K562 (cell line): ENCODE measurements around the gene MYCBPAP. TPM values are rescaled to one million over a fixed set of nuclear protein-coding genes. Genes with fewer than 3 reads are reported as not detected.
"Not testable (repeated sequence)": the region's sequence is repeated elsewhere in the genome, so short reads cannot be mapped to it uniquely, and the experiment has no call there.

Experiments
- ATAC-seq: fragments of 200-7000 bp; cut with Tn5 transposase; 3 replicates; pipeline ENCODE4 v1.9.1; 2020; ENCODE audit warnings: moderate library complexity
- BruUV-seq: library from RNA; stranded (reverse); fragments of 400-500 nt; replicated peaks from 2 replicates; lab custom pipeline; 2021; lab: Mats Ljungman, UMichigan
- CTCF ChIA-PET: fragments of 300-600 bp; formaldehyde crosslinking; extraction: SDS; loops from one replicate; lab custom pipeline; 2021; ENCODE audit warnings: low intra/inter-chr PET ratio; lab: Yijun Ruan, JAX
- POLR2A ChIA-PET: fragments of 300-600, 350-650 bp; sonication (Branson Sonifier 250); formaldehyde crosslinking; extraction: SDS; loops from one replicate; lab custom pipeline; 2021; ENCODE audit warnings: antibody characterized with exemption, inconsistent platforms; lab: Yijun Ruan, JAX
- DNase-seq, 4 experiments: peaks; one replicate each; pipeline versions ENCODE4 v3.0.0 to v3.0.0-alpha.2; 2011 to 2018; ENCODE audit warnings: low spot score in 3 of 4, mixed read lengths in 3 of 4; ENCODE audit errors: extremely low read depth in 1 of 4
- FAIRE-seq: peaks from 2 replicates; lab custom pipeline; 2011; peaks lifted over from hg19 to GRCh38; lab: Jason Lieb, UNC
- H2AFZ ChIP-seq: 2 replicates; pipeline ENCODE4 v1.6.0; 2011; ENCODE audit warnings: low read depth, low read length, control low read depth, inconsistent platforms
- H3K27ac ChIP-seq: fragments of 200-600 bp; 3 replicates; pipeline ENCODE4 v1.8.0; 2011; ENCODE audit warnings: low read depth, mild to moderate bottlenecking, control low read depth, inconsistent platforms, low read length, moderate library complexity, mixed read lengths; ENCODE audit errors: extremely low read depth
- H3K27me3 ChIP-seq, 2 experiments: fragments of 300-600 bp in 1 of 2; 2 replicates in 1 of 2; 3 replicates in 1 of 2; pipeline versions ENCODE4 v1.6.0 to v1.8.0; 2011; ENCODE audit warnings: inconsistent platforms in 2 of 2, low read length in 2 of 2, mild to moderate bottlenecking in 1 of 2, mixed read lengths in 1 of 2, moderate library complexity in 1 of 2; ENCODE audit not compliant: control insufficient read depth in 2 of 2, insufficient read depth in 2 of 2
- H3K36me3 ChIP-seq: fragments of 300-600 bp; 3 replicates; pipeline ENCODE4 v1.8.0; 2011; ENCODE audit warnings: mild to moderate bottlenecking, low read length, inconsistent platforms; ENCODE audit not compliant: control insufficient read depth, insufficient read depth
- H3K4me1 ChIP-seq, 2 experiments: fragments of 200-600 bp in 1 of 2; replicated peaks in 1 of 2; 2 replicates in 1 of 2; 3 replicates in 1 of 2; pipeline versions ENCODE4 v1.5.1 to v1.8.0; 2011; ENCODE audit warnings: inconsistent platforms in 2 of 2, low read length in 2 of 2, mild to moderate bottlenecking in 1 of 2, mixed read lengths in 1 of 2, moderate library complexity in 1 of 2; ENCODE audit not compliant: control insufficient read depth in 2 of 2, insufficient read depth in 2 of 2
- H3K4me2 ChIP-seq: 2 replicates; pipeline ENCODE4 v1.6.1; 2011; ENCODE audit warnings: low read length, control low read depth, inconsistent platforms, mixed read lengths; ENCODE audit not compliant: insufficient read depth
- H3K4me3 ChIP-seq: fragments of 200-600 bp; sonication (generic), shearing (Covaris generic); 2 replicates; pipeline ENCODE4 v1.5.1; 2016; ENCODE audit warnings: control low read depth, inconsistent platforms
- H3K79me2 ChIP-seq: fragments of 200-600 bp; 3 replicates; pipeline ENCODE4 v1.8.0; 2011; ENCODE audit warnings: low read length, inconsistent platforms; ENCODE audit not compliant: control insufficient read depth, insufficient read depth
- H3K9ac ChIP-seq, 2 experiments: 2 replicates each; pipeline versions ENCODE4 v1.6.0 to v1.6.1; 2011; ENCODE audit warnings: low read depth in 2 of 2, low read length in 2 of 2, control low read depth in 1 of 2, inconsistent platforms in 1 of 2, mild to moderate bottlenecking in 1 of 2, mixed read lengths in 1 of 2; ENCODE audit not compliant: insufficient read depth in 1 of 2
- H3K9me1 ChIP-seq: one replicate; pipeline ENCODE4 v1.6.0; 2011; ENCODE audit warnings: inconsistent platforms, mild to moderate bottlenecking, low read length, moderate library complexity; ENCODE audit not compliant: control insufficient read depth, insufficient read depth
- H3K9me3 ChIP-seq: replicated peaks from 2 replicates; pipeline ENCODE4 v1.5.1; 2011; ENCODE audit warnings: low read depth, low read length, inconsistent platforms; ENCODE audit not compliant: control insufficient read depth, insufficient read depth
- H4K20me1 ChIP-seq: replicated peaks from 2 replicates; pipeline ENCODE4 v1.6.1; 2011; ENCODE audit warnings: low read length, inconsistent platforms, mixed read lengths; ENCODE audit not compliant: control insufficient read depth, insufficient read depth
- ARID3B ChIP-seq: fragments of 250-450 bp; sonication (Bioruptor Pico); IDR thresholded peaks from 2 replicates; pipeline ENCODE4 v1.4.0; 2020; ENCODE audit warnings: borderline replicate concordance
- BDP1 ChIP-seq: IDR thresholded peaks from 3 replicates; pipeline ENCODE4 v1.6.1; 2011; ENCODE audit not compliant: insufficient read length, insufficient read depth
- PRMT5 ChIP-seq: sonication (generic); formaldehyde crosslinking; IDR thresholded peaks from 2 replicates; pipeline ENCODE4 v1.5.0; 2020; ENCODE audit warnings: missing genetic modification reagents
- ZBTB33 ChIP-seq: sonication (generic); formaldehyde crosslinking; IDR thresholded peaks from 2 replicates; pipeline ENCODE4 v1.8.1; 2023; ENCODE audit warnings: mild to moderate bottlenecking, missing genetic modification reagents
- ZNF311 ChIP-seq: fragments of 250-450 bp; sonication (Bioruptor Pico); IDR thresholded peaks from 2 replicates; pipeline ENCODE4 v1.4.0; 2020; ENCODE audit warnings: mild to moderate bottlenecking, moderate library complexity
- ZNF324 ChIP-seq: fragments of 250-450 bp; sonication (Bioruptor Pico); IDR thresholded peaks from 2 replicates; pipeline ENCODE4 v1.4.0; 2020; ENCODE audit warnings: mild to moderate bottlenecking
- ZNF347 ChIP-seq: fragments of 450-650 bp; formaldehyde crosslinking; IDR thresholded peaks from 2 replicates; pipeline ENCODE4 v1.4.0; 2020; ENCODE audit warnings: low read depth, mild to moderate bottlenecking, moderate library complexity
- ZNF75A ChIP-seq: fragments of 450-650 bp; formaldehyde crosslinking; IDR thresholded peaks from 2 replicates; pipeline ENCODE4 v1.4.0; 2020; ENCODE audit warnings: mild to moderate bottlenecking
- WGBS: fragments of 100-300 bp; shearing (Covaris generic); methylation state at CpG from one replicate; pipeline ENCODE4 v1.1.6; 2016; ENCODE audit warnings: low coverage, mixed read lengths; ENCODE audit not compliant: insufficient coverage; ENCODE audit errors: missing lambda C conversion rate; 5-methylcytosine and 5-hydroxymethylcytosine counted together
- in situ Hi-C: fragments of 300-500 bp; cut with MboI; formaldehyde crosslinking; loops from 4 replicates; pipeline ENCODE4 v1.15.0; 2018; ENCODE audit warnings: inconsistent platforms, mixed read lengths
- intact Hi-C: fragments of 100-400 bp; cut with micrococcal nuclease; formaldehyde crosslinking; loops from 2 replicates; pipeline ENCODE4 v1.14.2; 2022
- polyA plus RNA-seq, 8 experiments: library from polyadenylated mRNA; depleted of rRNA in 4 of 8; stranded (reverse) in 5 of 8; unstranded in 3 of 8; fragments of >200 nt; fragmentation: Nextera tagmentation in 2 of 8; fragmentation: Illumina TruSeq in 1 of 8; extraction: Ambion mirVana in 2 of 8; extraction: Trizol in 1 of 8; gene quantifications; 2 replicates each; pipeline versions ENCODE4 v1.2.1 to v1.2.3, GENCODE V29; 2011 to 2014; ENCODE audit warnings: inconsistent platforms in 1 of 8, missing spikeins in 1 of 8
- total RNA-seq, 7 experiments: library from RNA; depleted of rRNA in 6 of 7; stranded (reverse); fragments of >200 nt in 6 of 7; fragmentation: Illumina TruSeq in 2 of 7; extraction: Trizol in 2 of 7; gene quantifications; 2 replicates each; pipeline versions ENCODE4 v1.2.1 to v1.2.3, GENCODE V29; 2011 to 2021; ENCODE audit warnings: low replicate concordance in 1 of 7

The MYCBPAP gene
- total and polyA plus RNA-seq, 9 of the 15 experiments (the other 6 are each of a cell fraction or from before 2014, with no cell fraction given): not detected

GRCh38 chr17:50475362-50475761 is 32.9 kb upstream of the MYCBPAP start:
- DNase-seq (no peak), FAIRE-seq (no peak), ATAC-seq (no peak)
- no peak overlapping the region for H3K4me3 ChIP-seq
- intact Hi-C loops (loop anchor here (10.0 kb wide), 1 partner anchor 181 kb away; no protein-coding TSS in a partner anchor), in situ Hi-C loops (no loop called here)
- H4K20me1 ChIP-seq: 0 out of 2 replicates have a peak, but pooled peaks cover 3% of the 10 kb centered on the region
- H3K79me2 ChIP-seq: peaks cover 14% of the 10 kb centered on the region
- WGBS: 3% methylated on average over 4 of the region's 4 CpGs
- H3K36me3 ChIP-seq: peaks cover 7% of the 10 kb centered on the region; the same call in 2 of the 3 replicates
- no peak overlapping the region for H3K27ac ChIP-seq
- ChIA-PET CTCF (no interaction called here), POLR2A (no interaction called here)
- TF ChIP-seq ZNF324 (CRISPR knock-in tag): no peak
- no peak for TF ChIP-seq ZBTB33 (CRISPR knock-in tag)
- TF ChIP-seq ZNF75A (CRISPR knock-in tag): no peak
- TF ChIP-seq ZNF311 (CRISPR knock-in tag): no peak
- no peak for TF ChIP-seq PRMT5 (CRISPR knock-in tag)
- TF ChIP-seq ZNF347 (CRISPR knock-in tag): no peak
- TF ChIP-seq ARID3B (CRISPR knock-in tag): no peak
- no peak for TF ChIP-seq BDP1
- H3K9ac ChIP-seq: no peak overlapping the region
- no peak overlapping the region for H3K4me2 ChIP-seq
- H3K27me3 ChIP-seq: peaks cover 10 to 35% of the 10 kb centered on the region in 2 experiments; a peak in 4 of 5 replicates
- no peaks in the 10 kb centered on the region for H3K9me1 ChIP-seq
- H3K9me3 ChIP-seq: no peaks in the 10 kb centered on the region
- H3K4me1 ChIP-seq: peaks cover 11 to 30% of the 10 kb centered on the region in 2 experiments; a peak in 4 of 5 replicates
- BruUV-seq: no TSS peak
- no peak overlapping the region for H2AFZ ChIP-seq

GRCh38 chr17:50475775-50476544 is 32.3 kb upstream of the MYCBPAP start:
- H3K79me2 ChIP-seq: peaks cover 18% of the 10 kb centered on the region
- FAIRE-seq, H3K4me2 ChIP-seq, H4K20me1 ChIP-seq, BruUV-seq, H3K4me3 ChIP-seq, H3K9me3 ChIP-seq, ATAC-seq, H3K9ac ChIP-seq, H2AFZ ChIP-seq, in situ Hi-C loops, POLR2A ChIA-PET, CTCF ChIA-PET, DNase-seq, H3K9me1 ChIP-seq, H3K27ac ChIP-seq: not testable (repeated sequence)
- intact Hi-C loops: loop anchor here (10.0 kb wide), 1 partner anchor 181 kb away; no protein-coding TSS in a partner anchor
- peaks cover 11 to 30% of the 10 kb centered on the region in 2 experiments; a peak in 4 of 5 replicates for H3K4me1 ChIP-seq
- H3K36me3 ChIP-seq: peaks cover 11% of the 10 kb centered on the region
- peaks cover 9 to 29% of the 10 kb centered on the region in 2 experiments; a peak in 4 of 5 replicates for H3K27me3 ChIP-seq
- 79% methylated on average over 11 of the region's 33 CpGs for WGBS
